Measurements from ENCODE around the gene HECTD4. TPM values are rescaled to one million over a fixed set of nuclear protein-coding genes. Genes with fewer than 3 reads are reported as not detected.

HECTD4 gene
- total and polyA plus RNA-seq, 2 of the 4 experiments (the other 2 are of a cell fraction), result 12.9 to 13.0 TPM

GRCh38 chr12:112192475-112192874 lies 189.8 kb downstream of the HECTD4 start:
- Histone ChIP-seq H4K5ac (ENCODE audit: low read depth, low read length) (no peak overlapping the region), H4K91ac (ENCODE audit: insufficient read depth, low read depth, low read length) (no peak overlapping the region; the same call in 1 of the 2 replicates), H3K18ac (ENCODE audit: low read depth, low read length) (peak overlapping the region; percentile 50), H3K4me3 (ENCODE audit: insufficient read depth, low read depth, low read length) (no peak overlapping the region), H3K79me1 (ENCODE audit: low read depth in 1 of 2, low read length in 2 of 2) (peaks cover 0 to 5% of the 10 kb centered on the region in 2 experiments; a peak in 2 of 4 replicates), H3K14ac (replicated peaks; ENCODE audit: low read depth, low read length) (no peak overlapping the region; the same call in 1 of the 2 replicates), H3K9ac (ENCODE audit: low read depth, low read length) (no peak overlapping the region), H2AFZ (replicated peaks; ENCODE audit: low read length, poor library complexity) (no peak overlapping the region), H4K20me1 (ENCODE audit: insufficient read depth, low read length) (peaks cover 6% of the 10 kb centered on the region; the same call in 1 of the 2 replicates), H3K27me3 (ENCODE audit: control insufficient read depth, insufficient read depth, low read length) (no peaks in the 10 kb centered on the region), H2BK5ac (ENCODE audit: low read depth, low read length, poor library complexity, severe bottlenecking) (peak overlapping the region; percentile 12), H3K27ac (ENCODE audit: insufficient read depth, low read length) (peak overlapping the region; percentile 76; the same call in 1 of the 2 replicates), H3K23ac (ENCODE audit: low read depth, low read length) (no peak overlapping the region), H2BK120ac (ENCODE audit: low read depth, low read length) (0 out of 2 replicates have a peak overlapping the region, but pooled peaks have one; percentile 18), H2BK20ac (ENCODE audit: low read depth, low read length) (no peak overlapping the region), H3K4me2 (ENCODE audit: low read depth, low read length) (no peak overlapping the region), H2AK9ac (replicated peaks; ENCODE audit: low read depth, low read length, poor library complexity) (no peak overlapping the region), H3K4me1 (ENCODE audit: control insufficient read depth, insufficient read depth, low read length) (peaks cover 11% of the 10 kb centered on the region), H3K56ac (ENCODE audit: extremely low read depth, insufficient read depth, low read length) (no peak overlapping the region), H4K8ac (ENCODE audit: low read depth in 2 of 2, low read length in 2 of 2) (no peak overlapping the region), H2AK5ac (ENCODE audit: low read depth, low read length) (no peak overlapping the region; the same call in 1 of the 2 replicates), H2BK15ac (ENCODE audit: low read depth, low read length) (no peak overlapping the region), H3K9me1 (ENCODE audit: insufficient read depth, low read length) (peaks cover 17% of the 10 kb centered on the region), H3K9me3 (ENCODE audit: control insufficient read depth, insufficient read depth, low read length) (no peaks in the 10 kb centered on the region), H3K36me3 (ENCODE audit: control insufficient read depth, insufficient read depth, low read length) (peaks cover 43% of the 10 kb centered on the region), H3K4ac (ENCODE audit: low read depth, low read length) (no peak overlapping the region)
- ChIA-PET POLR2A (ENCODE audit: unreplicated experiment) (no interaction called here), CTCF (interaction anchor here (1.0 to 1.3 kb wide), 2 partner anchors 10 to 13 kb away, joined by 3 to 4 read pairs; no protein-coding TSS in a partner anchor)
- no TSS peak for BruUV-seq (replicated peaks)
- DNase-seq (no peak), ATAC-seq (ENCODE audit: low read depth) (peak; percentile 13; the same call in 1 of the 2 replicates)
- TF ChIP-seq BHLHE40 (IDR thresholded peaks at IDR 0.05; ENCODE audit: low read depth, low read length) (no peak), RFX5 (IDR thresholded peaks at IDR 0.05; ENCODE audit: low read depth, low read length) (no peak), NFE2L2 (IDR thresholded peaks at IDR 0.05; ENCODE audit: low read depth, low read length) (no peak)
- TF ChIP-seq, protein P1, sequence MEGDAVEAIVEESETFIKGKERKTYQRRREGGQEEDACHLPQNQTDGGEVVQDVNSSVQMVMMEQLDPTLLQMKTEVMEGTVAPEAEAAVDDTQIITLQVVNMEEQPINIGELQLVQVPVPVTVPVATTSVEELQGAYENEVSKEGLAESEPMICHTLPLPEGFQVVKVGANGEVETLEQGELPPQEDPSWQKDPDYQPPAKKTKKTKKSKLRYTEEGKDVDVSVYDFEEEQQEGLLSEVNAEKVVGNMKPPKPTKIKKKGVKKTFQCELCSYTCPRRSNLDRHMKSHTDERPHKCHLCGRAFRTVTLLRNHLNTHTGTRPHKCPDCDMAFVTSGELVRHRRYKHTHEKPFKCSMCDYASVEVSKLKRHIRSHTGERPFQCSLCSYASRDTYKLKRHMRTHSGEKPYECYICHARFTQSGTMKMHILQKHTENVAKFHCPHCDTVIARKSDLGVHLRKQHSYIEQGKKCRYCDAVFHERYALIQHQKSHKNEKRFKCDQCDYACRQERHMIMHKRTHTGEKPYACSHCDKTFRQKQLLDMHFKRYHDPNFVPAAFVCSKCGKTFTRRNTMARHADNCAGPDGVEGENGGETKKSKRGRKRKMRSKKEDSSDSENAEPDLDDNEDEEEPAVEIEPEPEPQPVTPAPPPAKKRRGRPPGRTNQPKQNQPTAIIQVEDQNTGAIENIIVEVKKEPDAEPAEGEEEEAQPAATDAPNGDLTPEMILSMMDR (conservative IDR thresholded peaks at IDR 0.05; ENCODE audit: low read depth, low read length), result no peak
- 87% methylated on average over 9 of the region's 13 CpGs; no CpG with 5 or more reads in 1 of the 2 experiments for WGBS, 2 experiments (ENCODE audit: extremely low coverage in 2 of 2, insufficient read length in 1 of 2)
- dilution Hi-C loops (cut with HindIII; ENCODE audit: low sequenced_read_pairs, unreplicated experiment), result no loop called here
- in situ Hi-C loops (cut with MboI; ENCODE audit: low sequenced_read_pairs), result no loop called here
- intact Hi-C loops (cut with micrococcal nuclease), result no loop called here

Data from IMR-90 (cell line).